ENCODE measurements around the gene PLP1.
"Not testable (repeated sequence)": the region's sequence is repeated elsewhere in the genome, so short reads cannot be mapped to it uniquely, and the experiment has no call there.

The PLP1 gene

GRCh38 chrX:103747163-103747562 lies 29.5 kb upstream of the PLP1 start:
- H3K36me3 ChIP-seq (replicated peaks), result no peaks in the 10 kb centered on the region
- H3K27me3 ChIP-seq (replicated peaks), result no peaks in the 10 kb centered on the region
- no peak for TF ChIP-seq CTCF (IDR thresholded peaks at IDR 0.05; ENCODE audit: low read depth, low read length, missing control alignments)
- H3K4me3 ChIP-seq (ENCODE audit: low read depth, low read length), result no peak overlapping the region
- in situ Hi-C loops (cut with HindIII; ENCODE audit: low pct_ligation_motif_present, low sequenced_read_pairs), result no loop called here
- H3K27ac ChIP-seq, result no peak overlapping the region
- no peak for DNase-seq

DNA sequence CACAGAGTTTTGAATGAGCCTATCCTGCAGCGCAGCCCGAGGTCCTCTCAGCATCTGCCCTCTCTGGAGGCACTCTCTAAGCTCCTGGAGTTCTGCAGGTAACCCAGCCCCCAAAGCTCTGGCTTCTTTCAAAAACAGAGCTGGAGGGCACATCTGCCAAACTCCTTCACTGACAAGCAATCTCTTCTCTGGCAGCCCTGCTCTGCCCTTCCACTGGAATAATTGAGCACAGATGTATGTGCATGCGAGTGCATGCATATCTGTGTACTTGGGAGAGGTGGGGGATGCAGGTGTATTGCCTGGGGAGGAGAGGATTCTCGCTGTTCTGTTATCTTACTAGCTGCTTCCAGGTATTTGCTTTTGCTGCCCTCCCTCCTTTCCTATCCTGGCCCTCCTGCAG lies 22.2 kb upstream of the PLP1 start:
- no peaks in the 10 kb centered on the region for H3K36me3 ChIP-seq (replicated peaks)
- H3K27me3 ChIP-seq (replicated peaks), result no peaks in the 10 kb centered on the region
- in situ Hi-C loops (cut with HindIII; ENCODE audit: low pct_ligation_motif_present, low sequenced_read_pairs), result no loop called here
- no peak overlapping the region for H3K27ac ChIP-seq
- DNase-seq, result no peak
- H3K4me3 ChIP-seq (ENCODE audit: low read depth, low read length), result no peak overlapping the region
- TF ChIP-seq CTCF (IDR thresholded peaks at IDR 0.05; ENCODE audit: low read depth, low read length, missing control alignments), result no peak

DNA sequence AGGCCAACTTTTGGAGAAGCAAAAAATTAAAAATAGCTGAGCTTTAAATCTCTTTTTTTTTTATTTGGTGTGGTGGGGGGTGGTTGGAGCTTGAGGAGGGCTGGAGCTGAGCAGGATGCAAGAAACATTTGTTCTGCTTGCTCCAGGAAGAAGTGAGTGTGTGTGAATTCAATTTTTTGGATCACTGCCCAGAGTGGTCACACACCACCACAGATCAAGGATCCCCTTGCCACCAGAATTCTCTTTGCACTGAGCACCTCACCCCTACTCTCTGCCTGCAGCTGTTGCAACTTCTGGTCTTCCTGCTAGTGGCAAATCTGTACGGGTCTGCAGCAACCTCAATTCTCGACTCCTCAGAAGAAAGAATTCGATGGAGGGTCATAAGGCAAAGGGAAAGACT lies 19.9 kb upstream of the PLP1 start:
- Histone ChIP-seq H3K4me3 (ENCODE audit: low read depth, low read length) (no peak overlapping the region), H3K36me3 (replicated peaks) (no peaks in the 10 kb centered on the region), H3K27ac (no peak overlapping the region), H3K27me3 (replicated peaks) (no peaks in the 10 kb centered on the region)
- in situ Hi-C loops (cut with HindIII; ENCODE audit: low pct_ligation_motif_present, low sequenced_read_pairs), result no loop called here
- DNase-seq, result no peak
- TF ChIP-seq CTCF (IDR thresholded peaks at IDR 0.05; ENCODE audit: low read depth, low read length, missing control alignments), result no peak

- DNase-seq, result no peak
- no peaks in the 10 kb centered on the region for H3K27me3 ChIP-seq (replicated peaks)
- H3K36me3 ChIP-seq (replicated peaks), result no peaks in the 10 kb centered on the region
- in situ Hi-C loops (cut with HindIII; ENCODE audit: low pct_ligation_motif_present, low sequenced_read_pairs), result no loop called here
- H3K4me3 ChIP-seq (ENCODE audit: low read depth, low read length), result no peak overlapping the region
- TF ChIP-seq CTCF (IDR thresholded peaks at IDR 0.05; ENCODE audit: low read depth, low read length, missing control alignments), result no peak
- H3K27ac ChIP-seq, result no peak overlapping the region
Measured at GRCh38 chrX:103758555-103758954, 18.1 kb upstream of the PLP1 start.

GRCh38 chrX:103763541-103763940 lies 13.1 kb upstream of the PLP1 start:
- H3K4me3 ChIP-seq (ENCODE audit: low read depth, low read length); DNase-seq; in situ Hi-C loops (cut with HindIII; ENCODE audit: low pct_ligation_motif_present, low sequenced_read_pairs); H3K36me3 ChIP-seq (replicated peaks); H3K27me3 ChIP-seq (replicated peaks); H3K27ac ChIP-seq: not testable (repeated sequence)

- H3K36me3 ChIP-seq (replicated peaks); H3K27ac ChIP-seq; in situ Hi-C loops (cut with HindIII; ENCODE audit: low pct_ligation_motif_present, low sequenced_read_pairs); H3K27me3 ChIP-seq (replicated peaks); H3K4me3 ChIP-seq (ENCODE audit: low read depth, low read length); DNase-seq: not testable (repeated sequence)
Measured at GRCh38 chrX:103766813-103767555, 9.7 kb upstream of the PLP1 start.

- no peak for DNase-seq
- H3K27ac ChIP-seq, result no peak overlapping the region
- no peak overlapping the region for H3K4me3 ChIP-seq (ENCODE audit: low read depth, low read length)
- H3K27me3 ChIP-seq (replicated peaks), result peaks cover 1% of the 10 kb centered on the region
- H3K36me3 ChIP-seq (replicated peaks), result no peaks in the 10 kb centered on the region
- in situ Hi-C loops (cut with HindIII; ENCODE audit: low pct_ligation_motif_present, low sequenced_read_pairs), result no loop called here
- no peak for TF ChIP-seq CTCF (IDR thresholded peaks at IDR 0.05; ENCODE audit: low read depth, low read length, missing control alignments)
Measured at GRCh38 chrX:103773445-103773844, 3.2 kb upstream of the PLP1 start.

Data from brain microvascular endothelial cell (primary cell).